ENCODE measurements around the gene ZNF385D.

The ZNF385D gene

GRCh38 chr3:21750831-21751391 is at the start of gene ZNF385D:
Gene ZNF385D (minus strand): TSS chr3:21751210. CDS start chr3:21750916, 294 bp downstream.
- Histone ChIP-seq H3K4me3 (ENCODE audit: low read depth, low read length) (peak within 1 kb of the TSS; percentile 93), H3K27me3 (ENCODE audit: insufficient read depth, low read length) (no peaks in the 10 kb centered on the region), H3K79me2 (ENCODE audit: control insufficient read depth, insufficient read depth, low read length, unreplicated experiment) (peaks cover 3% of the 10 kb centered on the region), H2AFZ (ENCODE audit: low read length, unreplicated experiment) (peak within 1 kb of the TSS; percentile 93), H3K27ac (ENCODE audit: low read depth, low read length) (peak within 1 kb of the TSS; percentile 58), H3K36me3 (ENCODE audit: insufficient read depth, low read length) (no peaks in the 10 kb centered on the region), H3K4me1 (ENCODE audit: control insufficient read depth, insufficient read depth, low read length, unreplicated experiment) (peaks cover 34% of the 10 kb centered on the region)

GRCh38 chr3:21798356-21799088 is 47.5 kb upstream of the ZNF385D start:
- Histone ChIP-seq H3K27ac (ENCODE audit: low read depth, low read length) (no peak overlapping the region), H3K36me3 (ENCODE audit: insufficient read depth, low read length) (no peaks in the 10 kb centered on the region), H3K4me1 (ENCODE audit: control insufficient read depth, insufficient read depth, low read length, unreplicated experiment) (peaks cover under 1% of the 10 kb centered on the region), H3K79me2 (ENCODE audit: control insufficient read depth, insufficient read depth, low read length, unreplicated experiment) (no peaks in the 10 kb centered on the region), H2AFZ (ENCODE audit: low read length, unreplicated experiment) (no peak overlapping the region), H3K4me3 (ENCODE audit: low read depth, low read length) (no peak overlapping the region), H3K27me3 (ENCODE audit: insufficient read depth, low read length) (no peaks in the 10 kb centered on the region)

GRCh38 chr3:21795921-21796320 is 44.9 kb upstream of the ZNF385D start:
- no peaks in the 10 kb centered on the region for H3K79me2 ChIP-seq (ENCODE audit: control insufficient read depth, insufficient read depth, low read length, unreplicated experiment)
- no peak overlapping the region for H3K4me3 ChIP-seq (ENCODE audit: low read depth, low read length)
- no peak overlapping the region for H2AFZ ChIP-seq (ENCODE audit: low read length, unreplicated experiment)
- H3K27me3 ChIP-seq (ENCODE audit: insufficient read depth, low read length) = no peaks in the 10 kb centered on the region
- no peaks in the 10 kb centered on the region for H3K4me1 ChIP-seq (ENCODE audit: control insufficient read depth, insufficient read depth, low read length, unreplicated experiment)
- H3K27ac ChIP-seq (ENCODE audit: low read depth, low read length) = no peak overlapping the region
- H3K36me3 ChIP-seq (ENCODE audit: insufficient read depth, low read length) = no peaks in the 10 kb centered on the region

GRCh38 chr3:21795152-21795837 is 44.3 kb upstream of the ZNF385D start:
- H3K27ac ChIP-seq (ENCODE audit: low read depth, low read length) = no peak overlapping the region
- H3K27me3 ChIP-seq (ENCODE audit: insufficient read depth, low read length) = no peaks in the 10 kb centered on the region
- H3K4me3 ChIP-seq (ENCODE audit: low read depth, low read length) = no peak overlapping the region
- H3K79me2 ChIP-seq (ENCODE audit: control insufficient read depth, insufficient read depth, low read length, unreplicated experiment) = no peaks in the 10 kb centered on the region
- no peak overlapping the region for H2AFZ ChIP-seq (ENCODE audit: low read length, unreplicated experiment)
- no peaks in the 10 kb centered on the region for H3K36me3 ChIP-seq (ENCODE audit: insufficient read depth, low read length)
- H3K4me1 ChIP-seq (ENCODE audit: control insufficient read depth, insufficient read depth, low read length, unreplicated experiment) = no peaks in the 10 kb centered on the region

- no peak overlapping the region for H3K4me3 ChIP-seq (ENCODE audit: low read depth, low read length)
- H3K27ac ChIP-seq (ENCODE audit: low read depth, low read length) = no peak overlapping the region
- no peaks in the 10 kb centered on the region for H3K27me3 ChIP-seq (ENCODE audit: insufficient read depth, low read length)
- H3K4me1 ChIP-seq (ENCODE audit: control insufficient read depth, insufficient read depth, low read length, unreplicated experiment) = no peaks in the 10 kb centered on the region
- H3K36me3 ChIP-seq (ENCODE audit: insufficient read depth, low read length) = no peaks in the 10 kb centered on the region
- H3K79me2 ChIP-seq (ENCODE audit: control insufficient read depth, insufficient read depth, low read length, unreplicated experiment) = no peaks in the 10 kb centered on the region
- no peak overlapping the region for H2AFZ ChIP-seq (ENCODE audit: low read length, unreplicated experiment)
These were observed 43.3 kb upstream of the ZNF385D start for GRCh38 chr3:21794291-21794690.

- no peak overlapping the region for H3K27ac ChIP-seq (ENCODE audit: low read depth, low read length)
- no peaks in the 10 kb centered on the region for H3K36me3 ChIP-seq (ENCODE audit: insufficient read depth, low read length)
- no peaks in the 10 kb centered on the region for H3K4me1 ChIP-seq (ENCODE audit: control insufficient read depth, insufficient read depth, low read length, unreplicated experiment)
- no peak overlapping the region for H3K4me3 ChIP-seq (ENCODE audit: low read depth, low read length)
- H3K27me3 ChIP-seq (ENCODE audit: insufficient read depth, low read length) = no peaks in the 10 kb centered on the region
- no peaks in the 10 kb centered on the region for H3K79me2 ChIP-seq (ENCODE audit: control insufficient read depth, insufficient read depth, low read length, unreplicated experiment)
- H2AFZ ChIP-seq (ENCODE audit: low read length, unreplicated experiment) = no peak overlapping the region
These were observed 41.2 kb upstream of the ZNF385D start for GRCh38 chr3:21792176-21792575.

GRCh38 chr3:21791356-21791755 is 40.3 kb upstream of the ZNF385D start:
- Histone ChIP-seq H3K4me3 (ENCODE audit: low read depth, low read length) (no peak overlapping the region), H3K36me3 (ENCODE audit: insufficient read depth, low read length) (no peaks in the 10 kb centered on the region), H2AFZ (ENCODE audit: low read length, unreplicated experiment) (no peak overlapping the region), H3K4me1 (ENCODE audit: control insufficient read depth, insufficient read depth, low read length, unreplicated experiment) (no peaks in the 10 kb centered on the region), H3K79me2 (ENCODE audit: control insufficient read depth, insufficient read depth, low read length, unreplicated experiment) (no peaks in the 10 kb centered on the region), H3K27ac (ENCODE audit: low read depth, low read length) (no peak overlapping the region), H3K27me3 (ENCODE audit: insufficient read depth, low read length) (no peaks in the 10 kb centered on the region)

- no peak overlapping the region for H3K4me3 ChIP-seq (ENCODE audit: low read depth, low read length)
- H3K4me1 ChIP-seq (ENCODE audit: control insufficient read depth, insufficient read depth, low read length, unreplicated experiment) = no peaks in the 10 kb centered on the region
- no peak overlapping the region for H2AFZ ChIP-seq (ENCODE audit: low read length, unreplicated experiment)
- H3K27me3 ChIP-seq (ENCODE audit: insufficient read depth, low read length) = no peaks in the 10 kb centered on the region
- H3K79me2 ChIP-seq (ENCODE audit: control insufficient read depth, insufficient read depth, low read length, unreplicated experiment) = no peaks in the 10 kb centered on the region
- H3K36me3 ChIP-seq (ENCODE audit: insufficient read depth, low read length) = no peaks in the 10 kb centered on the region
- H3K27ac ChIP-seq (ENCODE audit: low read depth, low read length) = no peak overlapping the region
These were observed 39.5 kb upstream of the ZNF385D start for GRCh38 chr3:21790466-21790865.

- Histone ChIP-seq H3K36me3 (ENCODE audit: insufficient read depth, low read length) (no peaks in the 10 kb centered on the region), H2AFZ (ENCODE audit: low read length, unreplicated experiment) (no peak overlapping the region), H3K27me3 (ENCODE audit: insufficient read depth, low read length) (no peaks in the 10 kb centered on the region), H3K4me3 (ENCODE audit: low read depth, low read length) (no peak overlapping the region), H3K27ac (ENCODE audit: low read depth, low read length) (no peak overlapping the region), H3K4me1 (ENCODE audit: control insufficient read depth, insufficient read depth, low read length, unreplicated experiment) (no peaks in the 10 kb centered on the region), H3K79me2 (ENCODE audit: control insufficient read depth, insufficient read depth, low read length, unreplicated experiment) (no peaks in the 10 kb centered on the region)
These were observed 38.7 kb upstream of the ZNF385D start for GRCh38 chr3:21789730-21790129.

- H2AFZ ChIP-seq (ENCODE audit: low read length, unreplicated experiment) = no peak overlapping the region
- no peaks in the 10 kb centered on the region for H3K79me2 ChIP-seq (ENCODE audit: control insufficient read depth, insufficient read depth, low read length, unreplicated experiment)
- peaks cover 6% of the 10 kb centered on the region for H3K4me1 ChIP-seq (ENCODE audit: control insufficient read depth, insufficient read depth, low read length, unreplicated experiment)
- H3K27me3 ChIP-seq (ENCODE audit: insufficient read depth, low read length) = no peaks in the 10 kb centered on the region
- no peak overlapping the region for H3K4me3 ChIP-seq (ENCODE audit: low read depth, low read length)
- H3K27ac ChIP-seq (ENCODE audit: low read depth, low read length) = no peak overlapping the region
- H3K36me3 ChIP-seq (ENCODE audit: insufficient read depth, low read length) = no peaks in the 10 kb centered on the region
These were observed 35.4 kb upstream of the ZNF385D start for GRCh38 chr3:21786438-21786797.

Measured in ACC112 (cell line).